ENCODE data around the gene TRAM2. TPM values are rescaled to one million over a fixed set of nuclear protein-coding genes. Genes with fewer than 3 reads are reported as not detected.

TRAM2 gene
- polyA plus RNA-seq, 3 donors: 43.2 to 47.6 (median 46.4) TPM

GRCh38 chr6:52504782-52505136, 72.1 kb downstream of the TRAM2 start:
- no peak for DNase-seq (ENCODE audit: extremely low read depth in 1 of 11, low read depth in 9 of 11, low spot score in 4 of 11)

GRCh38 chr6:52503851-52504781, 72.7 kb downstream of the TRAM2 start:
- DNase-seq (ENCODE audit: extremely low read depth in 1 of 11, low read depth in 9 of 11, low spot score in 4 of 11): peak in 2 of 11 donors; percentile 13 to 15

GRCh38 chr6:52503323-52503747, 73.5 kb downstream of the TRAM2 start:
- no peak for DNase-seq (ENCODE audit: extremely low read depth in 1 of 11, low read depth in 9 of 11, low spot score in 4 of 11)

GRCh38 chr6:52502306-52503029, 74.4 kb downstream of the TRAM2 start:
- no peak for DNase-seq (ENCODE audit: extremely low read depth in 1 of 11, low read depth in 9 of 11, low spot score in 4 of 11)

GRCh38 chr6:52500238-52501129, 76.4 kb downstream of the TRAM2 start:
- no peak for DNase-seq (ENCODE audit: extremely low read depth in 1 of 11, low read depth in 9 of 11, low spot score in 4 of 11)

- no peak for DNase-seq (ENCODE audit: extremely low read depth in 1 of 11, low read depth in 9 of 11, low spot score in 4 of 11)
These were observed 77.1 kb downstream of the TRAM2 start for GRCh38 chr6:52499681-52500236.

- no peak for DNase-seq (ENCODE audit: extremely low read depth in 1 of 11, low read depth in 9 of 11, low spot score in 4 of 11)
These were observed 77.8 kb downstream of the TRAM2 start for GRCh38 chr6:52499026-52499425.

GRCh38 chr6:52498538-52499017, 78.3 kb downstream of the TRAM2 start:
- DNase-seq (ENCODE audit: extremely low read depth in 1 of 11, low read depth in 9 of 11, low spot score in 4 of 11): no peak

GRCh38 chr6:52497652-52498408, 79.0 kb downstream of the TRAM2 start:
- no peak for DNase-seq (ENCODE audit: extremely low read depth in 1 of 11, low read depth in 9 of 11, low spot score in 4 of 11)

GRCh38 chr6:52496631-52497030, 80.2 kb downstream of the TRAM2 start:
- DNase-seq (ENCODE audit: extremely low read depth in 1 of 11, low read depth in 9 of 11, low spot score in 4 of 11): no peak

GRCh38 chr6:52495922-52496321, 80.9 kb downstream of the TRAM2 start:
- DNase-seq (ENCODE audit: extremely low read depth in 1 of 11, low read depth in 9 of 11, low spot score in 4 of 11): no peak

- no peak for DNase-seq (ENCODE audit: extremely low read depth in 1 of 11, low read depth in 9 of 11, low spot score in 4 of 11)
These were observed 82.4 kb downstream of the TRAM2 start for GRCh38 chr6:52494298-52495072.

- DNase-seq (ENCODE audit: extremely low read depth in 1 of 11, low read depth in 9 of 11, low spot score in 4 of 11): no peak
These were observed 83.2 kb downstream of the TRAM2 start for GRCh38 chr6:52493669-52494068.

- DNase-seq (ENCODE audit: extremely low read depth in 1 of 11, low read depth in 9 of 11, low spot score in 4 of 11): no peak
These were observed 85.4 kb downstream of the TRAM2 start for GRCh38 chr6:52491203-52492069.

- no peak for DNase-seq (ENCODE audit: extremely low read depth in 1 of 11, low read depth in 9 of 11, low spot score in 4 of 11)
These were observed 87.0 kb downstream of the TRAM2 start for GRCh38 chr6:52489881-52490280.

GRCh38 chr6:52483671-52484003, 93.2 kb downstream of the TRAM2 start:
- DNase-seq (ENCODE audit: extremely low read depth in 1 of 11, low read depth in 9 of 11, low spot score in 4 of 11): no peak

All from renal cortex interstitium (tissue), 11 donors.